ENCODE results near the gene EPS8L2.
A peak's percentile ranks its signal among the peaks of the same experiment; 100 is the strongest.

EPS8L2 gene

DNA sequence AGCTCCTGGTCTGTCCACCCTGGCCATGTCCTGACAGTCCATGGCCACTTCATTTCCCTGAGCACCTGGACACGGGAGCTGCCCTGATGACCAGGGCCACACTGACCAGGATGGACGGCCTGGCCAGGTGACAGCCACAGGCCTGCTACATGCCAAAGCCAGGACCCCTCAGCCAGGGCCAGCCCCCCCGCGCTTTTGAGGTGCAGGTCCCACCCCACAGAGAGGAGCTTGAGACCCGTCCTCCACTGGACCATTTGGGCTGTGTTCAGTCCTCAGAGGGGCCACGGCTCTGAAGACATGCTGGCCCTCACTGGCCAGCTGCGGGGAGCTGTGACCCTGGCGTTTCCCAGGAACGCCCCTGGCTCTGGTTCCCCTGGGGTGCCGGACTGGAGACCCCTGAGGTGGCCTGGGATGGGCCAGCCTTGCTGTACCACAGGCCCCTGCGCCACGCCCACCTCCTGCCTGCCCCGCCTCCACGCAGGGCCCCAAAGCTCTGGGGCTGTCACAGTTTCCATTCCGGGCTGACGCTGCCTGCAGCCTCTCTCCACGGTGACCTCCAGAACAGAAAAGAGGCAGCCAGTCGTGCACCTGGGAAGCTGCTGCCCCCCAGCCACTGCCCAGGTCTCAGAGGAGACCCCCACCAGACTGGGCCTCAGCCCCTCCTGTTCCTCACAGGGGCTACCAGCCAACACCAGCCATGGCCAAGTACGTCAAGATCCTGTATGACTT is 18.2 kb downstream of the EPS8L2 start:
- Histone ChIP-seq H3K18ac (ENCODE audit: low read length) (no peak overlapping the region), H3K4me3 (ENCODE audit: low read depth, low read length) (no peak overlapping the region), H3K4me2 (ENCODE audit: low read length) (no peak overlapping the region), H2BK120ac (ENCODE audit: insufficient read depth, low read length, poor library complexity) (no peak overlapping the region), H3K4ac (ENCODE audit: low read depth, low read length) (no peak overlapping the region), H4K12ac (ENCODE audit: low read depth, low read length) (no peak overlapping the region), H4K8ac (ENCODE audit: low read depth, low read length) (no peak overlapping the region), H3K36me3 (ENCODE audit: control insufficient read depth in 1 of 2, insufficient read depth in 2 of 2, low read length in 2 of 2) (peaks cover 64 to 65% of the 10 kb centered on the region in 2 experiments), H3K4me1 (ENCODE audit: control insufficient read depth in 1 of 2, insufficient read depth in 2 of 2, low read length in 2 of 2) (peaks cover 2 to 8% of the 10 kb centered on the region in 2 experiments), H3K27me3 (ENCODE audit: insufficient read depth, low read length) (no peaks in the 10 kb centered on the region), H3K9me3 (ENCODE audit: insufficient read depth, low read depth, low read length) (no peaks in the 10 kb centered on the region), H4K91ac (ENCODE audit: low read depth, low read length) (no peak overlapping the region), H2AK5ac (ENCODE audit: low read length) (no peak overlapping the region), H3K79me2 (ENCODE audit: control insufficient read depth, insufficient read depth, low read length, poor library complexity) (no peaks in the 10 kb centered on the region), H3K79me1 (ENCODE audit: low read length) (no peaks in the 10 kb centered on the region), H3K27ac (ENCODE audit: low read depth, low read length) (no peak overlapping the region), H3K23ac (ENCODE audit: low read length) (no peak overlapping the region), H2BK12ac (ENCODE audit: low read length) (no peak overlapping the region), H3K9ac (ENCODE audit: low read length) (no peak overlapping the region), H2AFZ (ENCODE audit: insufficient read depth, low read length, poor library complexity) (no peak overlapping the region), H2BK5ac (ENCODE audit: low read depth, low read length, poor library complexity) (no peak overlapping the region), H3K14ac (ENCODE audit: low read length) (no peak overlapping the region)
- WGBS (ENCODE audit: extremely low coverage, insufficient coverage, insufficient read length): no CpG with 5 or more reads among the region's 19 CpGs
- DNase-seq: no peak

GRCh38 chr11:724778-725386 is 18.9 kb downstream of the EPS8L2 start:
- H3K27ac ChIP-seq (ENCODE audit: low read depth, low read length): no peak overlapping the region
- H2BK5ac ChIP-seq (ENCODE audit: low read depth, low read length, poor library complexity): no peak overlapping the region
- no peaks in the 10 kb centered on the region for H3K27me3 ChIP-seq (ENCODE audit: insufficient read depth, low read length)
- H3K9ac ChIP-seq (ENCODE audit: low read length): no peak overlapping the region
- H4K12ac ChIP-seq (ENCODE audit: low read depth, low read length): no peak overlapping the region
- H3K18ac ChIP-seq (ENCODE audit: low read length): no peak overlapping the region
- H2AFZ ChIP-seq (ENCODE audit: insufficient read depth, low read length, poor library complexity): no peak overlapping the region
- no peak overlapping the region for H3K4me2 ChIP-seq (ENCODE audit: low read length)
- no peak overlapping the region for H3K4ac ChIP-seq (ENCODE audit: low read depth, low read length)
- H3K36me3 ChIP-seq (ENCODE audit: control insufficient read depth in 1 of 2, insufficient read depth in 2 of 2, low read length in 2 of 2): peaks cover 57 to 58% of the 10 kb centered on the region in 2 experiments
- no peak overlapping the region for H3K23ac ChIP-seq (ENCODE audit: low read length)
- no peak overlapping the region for H3K14ac ChIP-seq (ENCODE audit: low read length)
- no peak overlapping the region for H2AK5ac ChIP-seq (ENCODE audit: low read length)
- no peak overlapping the region for H2BK120ac ChIP-seq (ENCODE audit: insufficient read depth, low read length, poor library complexity)
- peaks cover 2 to 8% of the 10 kb centered on the region in 2 experiments for H3K4me1 ChIP-seq (ENCODE audit: control insufficient read depth in 1 of 2, insufficient read depth in 2 of 2, low read length in 2 of 2)
- DNase-seq: no peak
- H4K8ac ChIP-seq (ENCODE audit: low read depth, low read length): no peak overlapping the region
- no CpG with 5 or more reads among the region's 18 CpGs for WGBS (ENCODE audit: extremely low coverage, insufficient coverage, insufficient read length)
- H3K4me3 ChIP-seq (ENCODE audit: low read depth, low read length): no peak overlapping the region
- no peaks in the 10 kb centered on the region for H3K79me1 ChIP-seq (ENCODE audit: low read length)
- no peaks in the 10 kb centered on the region for H3K79me2 ChIP-seq (ENCODE audit: control insufficient read depth, insufficient read depth, low read length, poor library complexity)
- H3K9me3 ChIP-seq (ENCODE audit: insufficient read depth, low read depth, low read length): no peaks in the 10 kb centered on the region
- H4K91ac ChIP-seq (ENCODE audit: low read depth, low read length): no peak overlapping the region
- no peak overlapping the region for H2BK12ac ChIP-seq (ENCODE audit: low read length)

- H3K79me2 ChIP-seq (ENCODE audit: control insufficient read depth, insufficient read depth, low read length, poor library complexity): no peaks in the 10 kb centered on the region
- H3K4me1 ChIP-seq (ENCODE audit: control insufficient read depth in 1 of 2, insufficient read depth in 2 of 2, low read length in 2 of 2): peaks cover 2 to 8% of the 10 kb centered on the region in 2 experiments
- no peak overlapping the region for H3K14ac ChIP-seq (ENCODE audit: low read length)
- peaks cover 49 to 50% of the 10 kb centered on the region in 2 experiments for H3K36me3 ChIP-seq (ENCODE audit: control insufficient read depth in 1 of 2, insufficient read depth in 2 of 2, low read length in 2 of 2)
- H3K18ac ChIP-seq (ENCODE audit: low read length): no peak overlapping the region
- no peak overlapping the region for H3K9ac ChIP-seq (ENCODE audit: low read length)
- H4K8ac ChIP-seq (ENCODE audit: low read depth, low read length): no peak overlapping the region
- H3K79me1 ChIP-seq (ENCODE audit: low read length): no peaks in the 10 kb centered on the region
- H3K23ac ChIP-seq (ENCODE audit: low read length): no peak overlapping the region
- H3K4me2 ChIP-seq (ENCODE audit: low read length): peak overlapping the region; percentile 6
- H4K91ac ChIP-seq (ENCODE audit: low read depth, low read length): no peak overlapping the region
- H2AK5ac ChIP-seq (ENCODE audit: low read length): no peak overlapping the region
- H3K4me3 ChIP-seq (ENCODE audit: low read depth, low read length): no peak overlapping the region
- H3K27me3 ChIP-seq (ENCODE audit: insufficient read depth, low read length): no peaks in the 10 kb centered on the region
- H2BK12ac ChIP-seq (ENCODE audit: low read length): no peak overlapping the region
- H3K4ac ChIP-seq (ENCODE audit: low read depth, low read length): no peak overlapping the region
- no CpG with 5 or more reads among the region's 53 CpGs for WGBS (ENCODE audit: extremely low coverage, insufficient coverage, insufficient read length)
- H2BK5ac ChIP-seq (ENCODE audit: low read depth, low read length, poor library complexity): no peak overlapping the region
- H2AFZ ChIP-seq (ENCODE audit: insufficient read depth, low read length, poor library complexity): no peak overlapping the region
- no peak overlapping the region for H3K27ac ChIP-seq (ENCODE audit: low read depth, low read length)
- H3K9me3 ChIP-seq (ENCODE audit: insufficient read depth, low read depth, low read length): no peaks in the 10 kb centered on the region
- DNase-seq: no peak
- no peak overlapping the region for H4K12ac ChIP-seq (ENCODE audit: low read depth, low read length)
- no peak overlapping the region for H2BK120ac ChIP-seq (ENCODE audit: insufficient read depth, low read length, poor library complexity)
Observed at GRCh38 chr11:725624-726202, 19.7 kb downstream of the EPS8L2 start.

DNA sequence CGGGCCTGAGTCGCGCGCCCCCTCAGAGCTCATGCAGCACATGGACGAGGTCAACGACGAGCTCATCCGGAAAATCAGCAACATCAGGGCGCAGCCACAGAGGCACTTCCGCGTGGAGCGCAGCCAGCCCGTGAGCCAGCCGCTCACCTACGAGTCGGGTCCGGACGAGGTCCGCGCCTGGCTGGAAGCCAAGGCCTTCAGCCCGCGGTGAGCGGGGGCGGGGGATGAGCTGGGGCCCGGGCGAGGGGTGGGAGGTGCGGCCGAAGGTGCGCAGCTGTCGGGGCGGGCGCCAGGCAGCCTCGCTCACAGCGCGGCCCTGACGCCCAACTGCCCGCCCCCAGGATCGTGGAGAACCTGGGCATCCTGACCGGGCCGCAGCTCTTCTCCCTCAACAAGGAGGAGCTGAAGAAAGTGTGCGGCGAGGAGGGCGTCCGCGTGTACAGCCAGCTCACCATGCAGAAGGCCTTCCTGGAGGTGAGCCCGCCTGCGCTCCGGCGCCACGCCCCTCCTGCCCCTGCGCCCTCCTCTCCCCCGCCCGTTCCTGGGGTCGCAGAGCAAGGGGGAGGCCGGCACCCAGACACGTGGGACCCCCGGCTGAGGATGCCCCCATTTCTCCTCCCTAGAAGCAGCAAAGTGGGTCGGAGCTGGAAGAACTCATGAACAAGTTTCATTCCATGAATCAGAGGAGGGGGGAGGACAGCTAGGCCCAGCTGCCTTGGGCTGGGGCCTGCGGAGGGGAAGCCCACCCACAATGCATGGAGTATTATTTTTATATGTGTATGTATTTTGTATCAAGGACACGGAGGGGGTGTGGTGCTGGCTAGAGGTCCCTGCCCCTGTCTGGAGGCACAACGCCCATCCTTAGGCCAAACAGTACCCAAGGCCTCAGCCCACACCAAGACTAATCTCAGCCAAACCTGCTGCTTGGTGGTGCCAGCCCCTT is 20.5 kb downstream of the EPS8L2 start:
- peaks cover 42% of the 10 kb centered on the region in 2 experiments for H3K36me3 ChIP-seq (ENCODE audit: control insufficient read depth in 1 of 2, insufficient read depth in 2 of 2, low read length in 2 of 2)
- H2AK5ac ChIP-seq (ENCODE audit: low read length): no peak overlapping the region
- H3K18ac ChIP-seq (ENCODE audit: low read length): no peak overlapping the region
- peak overlapping the region; percentile 19 for H3K4me2 ChIP-seq (ENCODE audit: low read length)
- H2BK12ac ChIP-seq (ENCODE audit: low read length): no peak overlapping the region
- H3K9me3 ChIP-seq (ENCODE audit: insufficient read depth, low read depth, low read length): no peaks in the 10 kb centered on the region
- H3K4me3 ChIP-seq (ENCODE audit: low read depth, low read length): no peak overlapping the region
- no peak overlapping the region for H2AFZ ChIP-seq (ENCODE audit: insufficient read depth, low read length, poor library complexity)
- no peak overlapping the region for H3K9ac ChIP-seq (ENCODE audit: low read length)
- peak in 1 of 2 donors; percentile 35 for DNase-seq
- no peak overlapping the region for H3K4ac ChIP-seq (ENCODE audit: low read depth, low read length)
- WGBS (ENCODE audit: extremely low coverage, insufficient coverage, insufficient read length): no CpG with 5 or more reads among the region's 61 CpGs
- peaks cover 2 to 8% of the 10 kb centered on the region in 2 experiments for H3K4me1 ChIP-seq (ENCODE audit: control insufficient read depth in 1 of 2, insufficient read depth in 2 of 2, low read length in 2 of 2)
- H3K79me1 ChIP-seq (ENCODE audit: low read length): no peaks in the 10 kb centered on the region
- no peak overlapping the region for H3K23ac ChIP-seq (ENCODE audit: low read length)
- no peak overlapping the region for H4K91ac ChIP-seq (ENCODE audit: low read depth, low read length)
- H3K27ac ChIP-seq (ENCODE audit: low read depth, low read length): no peak overlapping the region
- no peak overlapping the region for H3K14ac ChIP-seq (ENCODE audit: low read length)
- H4K8ac ChIP-seq (ENCODE audit: low read depth, low read length): no peak overlapping the region
- no peaks in the 10 kb centered on the region for H3K79me2 ChIP-seq (ENCODE audit: control insufficient read depth, insufficient read depth, low read length, poor library complexity)
- H4K12ac ChIP-seq (ENCODE audit: low read depth, low read length): no peak overlapping the region
- H3K27me3 ChIP-seq (ENCODE audit: insufficient read depth, low read length): no peaks in the 10 kb centered on the region
- H2BK120ac ChIP-seq (ENCODE audit: insufficient read depth, low read length, poor library complexity): no peak overlapping the region
- no peak overlapping the region for H2BK5ac ChIP-seq (ENCODE audit: low read depth, low read length, poor library complexity)
